Osteocyte (in vitro differentiated cells): ENCODE data around the gene CDSN. TPM values are rescaled to one million over a fixed set of nuclear protein-coding genes. Genes with fewer than 3 reads are reported as not detected.
A peak's percentile ranks its signal among the peaks of the same experiment; 100 is the strongest.

Source experiments
- DNase-seq: peaks from one replicate; pipeline ENCODE4 v3.0.0; 2021; ENCODE audit warnings: mixed read lengths; ENCODE audit not compliant: unreplicated experiment; ENCODE audit errors: extremely low spot score
- H3K27ac Mint-ChIP-seq: one replicate; pipeline ENCODE4 v1.8.0; 2021; ENCODE audit warnings: mild to moderate bottlenecking, mixed read lengths; ENCODE audit not compliant: unreplicated experiment
- H3K27me3 Mint-ChIP-seq: one replicate; pipeline ENCODE4 v1.8.0; 2021; ENCODE audit warnings: mixed read lengths; ENCODE audit not compliant: unreplicated experiment
- H3K36me3 Mint-ChIP-seq: one replicate; pipeline ENCODE4 v1.8.0; 2021; ENCODE audit warnings: mixed read lengths; ENCODE audit not compliant: unreplicated experiment
- H3K4me1 Mint-ChIP-seq: one replicate; pipeline ENCODE4 v1.8.0; 2021; ENCODE audit warnings: mixed read lengths; ENCODE audit not compliant: unreplicated experiment
- H3K4me3 Mint-ChIP-seq: one replicate; pipeline ENCODE4 v1.8.0; 2021; ENCODE audit warnings: mild to moderate bottlenecking, moderate library complexity, mixed read lengths; ENCODE audit not compliant: unreplicated experiment
- H3K9me3 Mint-ChIP-seq: one replicate; pipeline ENCODE4 v1.8.0; 2021; ENCODE audit warnings: mixed read lengths; ENCODE audit not compliant: unreplicated experiment
- CTCF ChIP-seq: fragments of 200-600 bp; sonication (generic); IDR thresholded peaks from 2 replicates; pipeline ENCODE4 v1.5.0; 2021; ENCODE audit warnings: antibody characterized with exemption, mild to moderate bottlenecking, moderate library complexity
- total RNA-seq: library from RNA; stranded (reverse); gene quantifications from 2 replicates; pipeline ENCODE4 v1.2.1, GENCODE V29; 2021

CDSN gene
- total RNA-seq, 1 donor from 2014 or later = not detected

DNA sequence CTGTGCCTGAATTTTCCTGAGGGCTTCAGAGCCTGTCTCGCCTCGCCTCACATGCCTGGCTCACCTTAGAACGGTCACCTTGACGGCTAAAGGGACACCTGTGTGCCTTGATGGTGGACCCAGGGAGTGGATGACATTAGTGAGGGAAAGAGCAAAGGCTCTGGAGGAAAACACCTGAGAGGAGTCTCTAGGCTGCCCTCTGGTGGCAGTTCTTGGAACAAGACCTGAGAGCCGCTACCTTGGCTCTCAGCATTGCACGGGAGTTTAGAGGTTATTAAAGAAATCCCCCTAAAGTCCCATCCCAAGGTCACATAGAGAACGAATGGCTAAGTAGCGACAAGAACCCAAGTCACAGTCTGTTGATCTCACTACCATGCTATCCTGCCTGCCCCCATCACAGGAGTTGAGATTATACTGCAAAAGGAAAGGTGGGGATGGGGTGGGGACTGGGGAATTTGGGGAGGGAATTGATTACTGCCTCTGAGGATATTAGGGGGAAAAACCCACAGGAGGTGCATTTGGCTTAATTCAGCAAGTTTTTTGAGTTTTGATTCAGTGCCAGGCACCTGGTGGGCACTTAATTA lies 7.9 kb upstream of the CDSN start:
- no peak for DNase-seq
- H3K4me1 Mint-ChIP-seq = peaks cover 24% of the 10 kb centered on the region
- no peak overlapping the region for H3K27ac Mint-ChIP-seq

GRCh38 chr6:31126396-31127175 lies 6.3 kb upstream of the CDSN start:
- no peak overlapping the region for H3K27ac Mint-ChIP-seq
- TF ChIP-seq CTCF = no peak
- H3K4me3 Mint-ChIP-seq = no peak overlapping the region
- DNase-seq = no peak
- H3K27me3 Mint-ChIP-seq = peaks cover 16% of the 10 kb centered on the region
- peaks cover 33% of the 10 kb centered on the region for H3K4me1 Mint-ChIP-seq
- no peaks in the 10 kb centered on the region for H3K9me3 Mint-ChIP-seq
- no peaks in the 10 kb centered on the region for H3K36me3 Mint-ChIP-seq

More for the DNA sequence above, 7.9 kb upstream of the CDSN start:
- no peaks in the 10 kb centered on the region for H3K9me3 Mint-ChIP-seq
- peaks cover 16% of the 10 kb centered on the region for H3K27me3 Mint-ChIP-seq
- no peaks in the 10 kb centered on the region for H3K36me3 Mint-ChIP-seq
- peak; percentile 85 for TF ChIP-seq CTCF
- H3K4me3 Mint-ChIP-seq = no peak overlapping the region

GRCh38 chr6:31125586-31126363 lies 5.5 kb upstream of the CDSN start:
- DNase-seq = no peak
- no peaks in the 10 kb centered on the region for H3K9me3 Mint-ChIP-seq
- H3K27ac Mint-ChIP-seq = no peak overlapping the region
- H3K36me3 Mint-ChIP-seq = no peaks in the 10 kb centered on the region
- H3K4me1 Mint-ChIP-seq = peaks cover 33% of the 10 kb centered on the region
- TF ChIP-seq CTCF = no peak
- no peak overlapping the region for H3K4me3 Mint-ChIP-seq
- H3K27me3 Mint-ChIP-seq = peaks cover 16% of the 10 kb centered on the region

- H3K27ac Mint-ChIP-seq = no peak overlapping the region
Measured at GRCh38 chr6:31125162-31125561, 4.9 kb upstream of the CDSN start.

More at GRCh38 chr6:31125162-31125561, 4.9 kb upstream of the CDSN start:
- Mint-ChIP-seq H3K4me1 (peaks cover 33% of the 10 kb centered on the region), H3K36me3 (no peaks in the 10 kb centered on the region), H3K4me3 (no peak overlapping the region), H3K9me3 (no peaks in the 10 kb centered on the region), H3K27me3 (peaks cover 16% of the 10 kb centered on the region)
- no peak for TF ChIP-seq CTCF
- DNase-seq = no peak
